Measurements from ENCODE around the gene PLB1.

DNA sequence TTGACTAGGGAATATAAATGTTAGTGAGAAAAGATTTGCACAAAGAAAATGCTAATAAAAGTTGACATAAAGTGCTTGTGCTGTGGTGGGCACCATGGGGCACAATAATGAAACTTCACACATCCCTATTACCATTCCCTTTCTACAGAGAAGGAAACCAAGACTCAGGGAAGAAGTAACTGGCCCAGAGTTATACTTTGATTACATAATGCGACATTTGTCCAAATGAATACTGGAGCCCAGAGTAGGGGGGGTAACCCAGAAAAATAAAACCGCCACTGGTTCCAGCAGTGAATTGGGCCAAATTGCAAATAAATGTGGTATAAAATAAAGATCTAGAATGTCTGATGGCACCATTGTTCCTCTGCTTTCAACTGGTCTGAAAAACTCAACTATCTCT is 149.7 kb downstream of the PLB1 start:
- TF ChIP-seq, protein P1, sequence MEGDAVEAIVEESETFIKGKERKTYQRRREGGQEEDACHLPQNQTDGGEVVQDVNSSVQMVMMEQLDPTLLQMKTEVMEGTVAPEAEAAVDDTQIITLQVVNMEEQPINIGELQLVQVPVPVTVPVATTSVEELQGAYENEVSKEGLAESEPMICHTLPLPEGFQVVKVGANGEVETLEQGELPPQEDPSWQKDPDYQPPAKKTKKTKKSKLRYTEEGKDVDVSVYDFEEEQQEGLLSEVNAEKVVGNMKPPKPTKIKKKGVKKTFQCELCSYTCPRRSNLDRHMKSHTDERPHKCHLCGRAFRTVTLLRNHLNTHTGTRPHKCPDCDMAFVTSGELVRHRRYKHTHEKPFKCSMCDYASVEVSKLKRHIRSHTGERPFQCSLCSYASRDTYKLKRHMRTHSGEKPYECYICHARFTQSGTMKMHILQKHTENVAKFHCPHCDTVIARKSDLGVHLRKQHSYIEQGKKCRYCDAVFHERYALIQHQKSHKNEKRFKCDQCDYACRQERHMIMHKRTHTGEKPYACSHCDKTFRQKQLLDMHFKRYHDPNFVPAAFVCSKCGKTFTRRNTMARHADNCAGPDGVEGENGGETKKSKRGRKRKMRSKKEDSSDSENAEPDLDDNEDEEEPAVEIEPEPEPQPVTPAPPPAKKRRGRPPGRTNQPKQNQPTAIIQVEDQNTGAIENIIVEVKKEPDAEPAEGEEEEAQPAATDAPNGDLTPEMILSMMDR (conservative IDR thresholded peaks at IDR 0.05): no peak
- no peak for TF ChIP-seq ZFX (IDR thresholded peaks at IDR 0.05)
